Measurements from ENCODE around the gene THG1L.

Gene THG1L

DNA sequence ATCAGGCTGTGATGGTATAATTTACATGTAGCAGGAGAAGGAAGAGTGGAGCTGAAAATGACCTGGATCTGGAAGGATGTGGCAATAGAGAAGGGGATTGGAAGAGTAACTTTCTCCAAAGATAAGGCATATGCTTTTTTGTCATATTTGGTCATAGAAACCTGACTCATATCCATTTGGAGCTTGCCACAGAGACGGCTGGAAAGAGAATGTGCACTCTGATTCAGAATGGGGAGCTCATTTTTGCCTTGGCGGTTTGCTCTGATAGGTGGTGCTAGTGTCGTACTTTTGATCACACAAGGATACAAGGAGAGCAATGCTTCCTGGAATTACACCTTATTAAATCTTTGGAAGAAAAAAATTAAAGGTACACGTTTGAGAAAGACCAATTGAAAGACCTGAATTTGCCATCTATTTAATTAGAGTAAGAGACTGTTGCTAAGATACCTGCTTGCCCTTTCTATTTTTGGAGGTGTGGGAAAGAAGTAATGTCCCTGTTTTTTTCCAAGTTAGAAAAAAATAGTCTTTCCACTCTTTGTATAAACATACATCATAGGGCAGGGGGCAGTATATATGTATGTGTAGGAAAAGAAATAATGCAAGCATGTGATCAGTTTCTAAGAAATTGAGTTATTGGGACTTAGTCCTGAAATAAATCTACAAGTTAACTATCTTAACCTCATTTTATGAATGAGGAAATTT, 17.7 kb downstream of the THG1L start:
- TF ChIP-seq, protein P1, sequence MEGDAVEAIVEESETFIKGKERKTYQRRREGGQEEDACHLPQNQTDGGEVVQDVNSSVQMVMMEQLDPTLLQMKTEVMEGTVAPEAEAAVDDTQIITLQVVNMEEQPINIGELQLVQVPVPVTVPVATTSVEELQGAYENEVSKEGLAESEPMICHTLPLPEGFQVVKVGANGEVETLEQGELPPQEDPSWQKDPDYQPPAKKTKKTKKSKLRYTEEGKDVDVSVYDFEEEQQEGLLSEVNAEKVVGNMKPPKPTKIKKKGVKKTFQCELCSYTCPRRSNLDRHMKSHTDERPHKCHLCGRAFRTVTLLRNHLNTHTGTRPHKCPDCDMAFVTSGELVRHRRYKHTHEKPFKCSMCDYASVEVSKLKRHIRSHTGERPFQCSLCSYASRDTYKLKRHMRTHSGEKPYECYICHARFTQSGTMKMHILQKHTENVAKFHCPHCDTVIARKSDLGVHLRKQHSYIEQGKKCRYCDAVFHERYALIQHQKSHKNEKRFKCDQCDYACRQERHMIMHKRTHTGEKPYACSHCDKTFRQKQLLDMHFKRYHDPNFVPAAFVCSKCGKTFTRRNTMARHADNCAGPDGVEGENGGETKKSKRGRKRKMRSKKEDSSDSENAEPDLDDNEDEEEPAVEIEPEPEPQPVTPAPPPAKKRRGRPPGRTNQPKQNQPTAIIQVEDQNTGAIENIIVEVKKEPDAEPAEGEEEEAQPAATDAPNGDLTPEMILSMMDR (conservative IDR thresholded peaks at IDR 0.05; ENCODE audit: low read length), result peak; percentile 14
- DNase-seq (ENCODE audit: low read depth), result peak; percentile 64
- no peak overlapping the region for H3K4me3 ChIP-seq (ENCODE audit: low read length)

DNA sequence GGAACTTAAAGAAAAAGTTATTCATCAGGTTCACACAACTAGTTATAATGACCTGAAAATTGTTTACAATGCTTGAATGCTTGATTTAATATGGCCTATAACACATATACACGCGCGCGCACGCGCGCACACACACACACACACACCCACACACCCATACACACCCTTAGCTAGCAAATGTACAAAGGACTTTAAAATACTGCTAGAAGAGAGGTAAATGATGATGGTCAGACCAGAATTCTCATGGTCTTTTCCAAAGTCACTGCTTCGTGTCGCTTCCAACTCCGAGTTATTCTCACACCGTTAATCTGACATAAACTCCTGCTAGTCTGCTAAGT, 18.2 kb downstream of the THG1L start:
- TF ChIP-seq, protein P1 (conservative IDR thresholded peaks at IDR 0.05; ENCODE audit: low read length), result no peak
- DNase-seq (ENCODE audit: low read depth), result no peak
- no peak overlapping the region for H3K4me3 ChIP-seq (ENCODE audit: low read length)

DNA sequence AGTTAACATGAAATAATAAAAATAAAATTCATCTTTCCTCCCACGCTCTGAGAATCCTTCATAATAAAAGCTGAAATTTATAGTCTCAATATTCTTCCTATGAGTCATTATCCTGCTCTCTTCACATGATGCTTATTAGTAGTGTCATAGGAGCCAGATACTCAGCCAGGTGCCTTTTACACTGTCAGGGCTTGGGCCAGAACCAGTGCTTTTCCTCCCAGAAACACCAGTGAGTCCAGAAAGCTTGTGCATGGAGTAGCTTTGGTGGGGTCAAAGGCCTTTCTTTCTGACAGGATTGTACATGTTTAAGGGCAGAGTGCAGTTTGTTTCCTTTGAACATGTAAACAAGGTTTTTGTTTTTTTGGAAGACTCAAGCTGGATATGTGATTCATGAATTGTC, 19.1 kb downstream of the THG1L start:
- TF ChIP-seq, protein P1 (conservative IDR thresholded peaks at IDR 0.05; ENCODE audit: low read length), result no peak
- DNase-seq (ENCODE audit: low read depth), result peak; percentile 31
- no peak overlapping the region for H3K4me3 ChIP-seq (ENCODE audit: low read length)

DNA sequence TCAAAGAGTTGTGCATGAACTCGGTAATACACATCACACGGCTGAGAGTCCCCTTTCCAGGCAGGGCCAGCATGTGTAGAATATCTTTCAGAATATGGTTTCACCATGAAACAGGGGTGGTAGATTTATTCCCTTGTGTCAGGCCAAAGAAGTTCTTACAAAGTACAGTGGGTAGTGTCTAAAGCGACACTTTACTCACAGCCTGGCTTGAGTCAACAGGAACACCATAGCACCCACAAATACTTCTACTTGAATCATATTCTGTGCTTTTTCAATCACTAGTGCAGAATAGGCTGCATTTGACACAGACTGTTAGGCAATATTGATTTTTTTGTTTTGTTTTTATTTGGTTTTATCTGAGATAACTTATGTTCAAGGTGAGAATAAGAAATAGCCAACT, 24.9 kb downstream of the THG1L start:
- no peak for DNase-seq (ENCODE audit: low read depth)
- no peak overlapping the region for H3K4me3 ChIP-seq (ENCODE audit: low read length)
- TF ChIP-seq, protein P1 (conservative IDR thresholded peaks at IDR 0.05; ENCODE audit: low read length), result no peak

DNA sequence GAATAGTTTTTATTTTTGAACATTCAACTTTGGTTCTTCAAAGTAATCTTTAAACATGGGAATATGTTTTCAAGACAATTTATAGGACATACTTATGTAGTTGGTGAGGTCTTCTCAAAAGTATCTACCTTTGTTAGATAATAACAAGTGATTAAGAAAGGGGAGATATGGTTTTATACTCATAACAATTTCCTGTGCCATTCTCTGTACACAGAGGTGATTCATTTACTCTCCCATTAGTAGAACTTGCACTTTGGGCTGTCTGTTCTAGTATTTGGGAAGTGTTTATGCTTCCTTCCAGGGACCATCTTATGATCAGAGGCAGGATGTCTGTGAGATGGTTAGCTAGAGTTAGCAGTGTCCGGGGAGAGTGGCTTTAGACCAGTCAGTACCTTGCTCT, 27.5 kb downstream of the THG1L start:
- no peak overlapping the region for H3K4me3 ChIP-seq (ENCODE audit: low read length)
- no peak for DNase-seq (ENCODE audit: low read depth)
- TF ChIP-seq, protein P1 (conservative IDR thresholded peaks at IDR 0.05; ENCODE audit: low read length), result no peak

DNA sequence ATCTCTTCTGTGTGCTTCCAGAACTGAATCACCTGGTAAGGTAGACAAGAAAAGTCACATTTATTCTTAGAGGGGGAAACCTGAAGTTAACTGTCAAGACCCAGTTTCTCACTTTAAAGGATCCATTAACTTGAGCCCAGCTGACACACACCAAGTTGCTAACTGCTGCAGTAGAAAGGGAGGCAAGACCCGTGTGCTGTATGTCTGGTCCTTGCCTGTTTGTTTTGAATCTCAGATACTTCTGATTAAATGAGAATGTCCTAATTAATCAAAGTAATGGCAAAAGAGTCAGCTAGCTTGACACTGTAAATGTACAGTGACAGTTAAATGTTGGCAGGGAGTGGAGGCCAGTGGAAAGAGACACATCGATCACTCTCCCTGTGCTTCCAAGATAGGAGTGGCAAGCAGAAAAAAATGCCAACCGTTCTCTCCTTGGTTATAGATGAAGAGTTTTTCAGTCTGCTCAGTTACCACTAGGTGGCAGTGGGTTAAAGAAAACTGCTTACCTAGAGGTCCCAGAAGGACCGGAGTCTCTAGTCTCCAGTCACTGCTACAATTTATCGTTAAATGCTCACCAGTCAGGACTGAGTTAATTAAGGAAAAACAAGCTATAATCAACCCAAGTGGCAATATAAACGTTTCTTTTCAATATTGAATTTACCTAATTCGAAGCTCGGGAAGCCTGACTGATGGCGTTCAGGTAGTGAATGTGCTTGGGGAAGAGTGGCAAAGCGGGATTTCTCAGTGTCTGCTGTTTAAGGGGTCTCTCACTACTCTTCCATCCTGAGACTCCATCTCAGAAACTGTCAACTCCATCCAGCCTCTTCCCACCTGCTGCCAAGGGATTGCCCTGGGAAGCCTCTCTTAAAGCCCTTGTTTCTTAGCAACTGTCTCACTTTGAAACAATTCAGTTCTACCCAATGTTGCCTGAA, 30.7 kb downstream of the THG1L start:
- TF ChIP-seq, protein P1 (conservative IDR thresholded peaks at IDR 0.05; ENCODE audit: low read length), result peak; percentile 90
- peak; percentile 73 for DNase-seq (ENCODE audit: low read depth)
- no peak overlapping the region for H3K4me3 ChIP-seq (ENCODE audit: low read length)

DNA sequence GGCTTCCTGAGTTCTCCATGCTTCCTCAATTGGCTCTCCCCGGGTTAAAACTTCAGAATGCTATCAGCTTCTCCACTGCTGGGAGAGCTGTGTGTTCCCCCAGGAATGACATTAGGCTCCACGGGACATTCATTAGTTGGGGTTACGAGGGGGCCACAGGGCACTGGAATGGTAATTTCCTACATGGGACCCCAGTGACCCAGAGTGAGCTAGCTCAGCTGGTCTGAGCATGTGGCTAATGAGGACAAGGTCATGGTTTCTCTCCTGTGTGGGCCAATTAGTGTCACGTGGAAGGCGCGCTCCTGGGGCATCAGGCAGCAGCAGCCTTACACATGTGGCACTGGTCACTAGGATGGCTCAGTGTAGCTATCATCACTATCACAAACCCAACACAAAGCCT, 33.3 kb downstream of the THG1L start:
- no peak for DNase-seq (ENCODE audit: low read depth)
- TF ChIP-seq, protein P1 (conservative IDR thresholded peaks at IDR 0.05; ENCODE audit: low read length), result no peak
- H3K4me3 ChIP-seq (ENCODE audit: low read length), result no peak overlapping the region
